Measurements from ENCODE around the gene CSNK1A1L. TPM values are rescaled to one million over a fixed set of nuclear protein-coding genes. Genes with fewer than 3 reads are reported as not detected.

CSNK1A1L gene
- total RNA-seq (2014; rRNA removed; shearing (Covaris generic); ENCODE audit: low replicate concordance) = not detected in 2 replicates

GRCh38 chr13:37105251-37105714, at the start of gene CSNK1A1L:
Gene CSNK1A1L (minus strand): TSS chr13:37105664. CDS start chr13:37105256, 408 bp downstream.
- Histone ChIP-seq H3K36me3 (no peaks in the 10 kb centered on the region), H3K9me3 (no peaks in the 10 kb centered on the region), H3K27me3 (no peaks in the 10 kb centered on the region), H3K4me3 (no peak within 1 kb of the TSS)
- DNase-seq = no peak

- no peaks in the 10 kb centered on the region for H3K27me3 ChIP-seq
- no peak for DNase-seq
- H3K9me3 ChIP-seq = no peaks in the 10 kb centered on the region
- H3K36me3 ChIP-seq = no peaks in the 10 kb centered on the region
- no peak overlapping the region for H3K4me3 ChIP-seq
These were observed 43.9 kb upstream of the CSNK1A1L start for GRCh38 chr13:37149380-37149779.

- Histone ChIP-seq H3K4me3 (no peak overlapping the region), H3K27me3 (no peaks in the 10 kb centered on the region), H3K36me3 (no peaks in the 10 kb centered on the region), H3K9me3 (no peaks in the 10 kb centered on the region)
- no peak for DNase-seq
These were observed 43.0 kb upstream of the CSNK1A1L start for GRCh38 chr13:37148501-37148900.

GRCh38 chr13:37144661-37145060, 39.2 kb upstream of the CSNK1A1L start:
- no peak for DNase-seq
- Histone ChIP-seq H3K9me3 (peaks cover 5% of the 10 kb centered on the region), H3K36me3 (no peaks in the 10 kb centered on the region), H3K4me3 (no peak overlapping the region), H3K27me3 (no peaks in the 10 kb centered on the region)

- DNase-seq = no peak
These were observed 38.4 kb upstream of the CSNK1A1L start for GRCh38 chr13:37143911-37144310.

GRCh38 chr13:37142877-37143276, 37.4 kb upstream of the CSNK1A1L start:
- Histone ChIP-seq H3K9me3 (peaks cover 5% of the 10 kb centered on the region), H3K27me3 (no peaks in the 10 kb centered on the region), H3K36me3 (no peaks in the 10 kb centered on the region), H3K4me3 (no peak overlapping the region)
- DNase-seq = no peak

More at GRCh38 chr13:37143911-37144310, 38.4 kb upstream of the CSNK1A1L start:
- H3K9me3 ChIP-seq = peaks cover 5% of the 10 kb centered on the region
- H3K27me3 ChIP-seq = no peaks in the 10 kb centered on the region
- H3K4me3 ChIP-seq = no peak overlapping the region
- no peaks in the 10 kb centered on the region for H3K36me3 ChIP-seq

- H3K9me3 ChIP-seq = peaks cover 5% of the 10 kb centered on the region
- no peaks in the 10 kb centered on the region for H3K36me3 ChIP-seq
- no peak overlapping the region for H3K4me3 ChIP-seq
- no peak for DNase-seq
- H3K27me3 ChIP-seq = no peaks in the 10 kb centered on the region
These were observed 35.5 kb upstream of the CSNK1A1L start for GRCh38 chr13:37141011-37141410.

GRCh38 chr13:37139356-37139755, 33.9 kb upstream of the CSNK1A1L start:
- no peak overlapping the region for H3K4me3 ChIP-seq
- H3K27me3 ChIP-seq = no peaks in the 10 kb centered on the region
- no peaks in the 10 kb centered on the region for H3K36me3 ChIP-seq
- peaks cover 5% of the 10 kb centered on the region for H3K9me3 ChIP-seq
- no peak for DNase-seq

- Histone ChIP-seq H3K27me3 (no peaks in the 10 kb centered on the region), H3K36me3 (no peaks in the 10 kb centered on the region), H3K4me3 (no peak overlapping the region), H3K9me3 (peaks cover 5% of the 10 kb centered on the region)
- no peak for DNase-seq
These were observed 33.5 kb upstream of the CSNK1A1L start for GRCh38 chr13:37138926-37139325.

GRCh38 chr13:37138169-37138568, 32.7 kb upstream of the CSNK1A1L start:
- no peak overlapping the region for H3K4me3 ChIP-seq
- no peak for DNase-seq
- no peaks in the 10 kb centered on the region for H3K36me3 ChIP-seq
- H3K9me3 ChIP-seq = peaks cover 5% of the 10 kb centered on the region
- no peaks in the 10 kb centered on the region for H3K27me3 ChIP-seq

GRCh38 chr13:37136633-37137032, 31.2 kb upstream of the CSNK1A1L start:
- Histone ChIP-seq H3K36me3 (no peaks in the 10 kb centered on the region), H3K4me3 (no peak overlapping the region), H3K27me3 (no peaks in the 10 kb centered on the region), H3K9me3 (peaks cover 10% of the 10 kb centered on the region)
- no peak for DNase-seq

GRCh38 chr13:37136187-37136586, 30.7 kb upstream of the CSNK1A1L start:
- DNase-seq = no peak
- Histone ChIP-seq H3K9me3 (peaks cover 10% of the 10 kb centered on the region), H3K4me3 (no peak overlapping the region), H3K27me3 (no peaks in the 10 kb centered on the region), H3K36me3 (no peaks in the 10 kb centered on the region)

- Histone ChIP-seq H3K36me3 (no peaks in the 10 kb centered on the region), H3K4me3 (no peak overlapping the region), H3K9me3 (0 out of 2 replicates have a peak, but pooled peaks cover 4% of the 10 kb centered on the region), H3K27me3 (no peaks in the 10 kb centered on the region)
- no peak for DNase-seq
These were observed 29.1 kb upstream of the CSNK1A1L start for GRCh38 chr13:37134411-37135041.

- H3K9me3 ChIP-seq = 0 out of 2 replicates have a peak, but pooled peaks cover 4% of the 10 kb centered on the region
- no peaks in the 10 kb centered on the region for H3K27me3 ChIP-seq
- no peak overlapping the region for H3K4me3 ChIP-seq
- no peak for DNase-seq
- H3K36me3 ChIP-seq = no peaks in the 10 kb centered on the region
These were observed 26.7 kb upstream of the CSNK1A1L start for GRCh38 chr13:37132211-37132610.

- H3K27me3 ChIP-seq = no peaks in the 10 kb centered on the region
- no peak for DNase-seq
- no peak overlapping the region for H3K4me3 ChIP-seq
- 0 out of 2 replicates have a peak, but pooled peaks cover 4% of the 10 kb centered on the region for H3K9me3 ChIP-seq
- no peaks in the 10 kb centered on the region for H3K36me3 ChIP-seq
These were observed 25.6 kb upstream of the CSNK1A1L start for GRCh38 chr13:37131092-37131491.

GRCh38 chr13:37129866-37130265, 24.4 kb upstream of the CSNK1A1L start:
- no peaks in the 10 kb centered on the region for H3K36me3 ChIP-seq
- H3K27me3 ChIP-seq = no peaks in the 10 kb centered on the region
- no peak for DNase-seq

GRCh38 chr13:37127691-37128241, 22.3 kb upstream of the CSNK1A1L start:
- no peaks in the 10 kb centered on the region for H3K36me3 ChIP-seq
- DNase-seq = peak; percentile 57
- H3K4me3 ChIP-seq = no peak overlapping the region

More at GRCh38 chr13:37129866-37130265, 24.4 kb upstream of the CSNK1A1L start:
- peaks cover 4% of the 10 kb centered on the region; the same call in 1 of the 2 replicates for H3K9me3 ChIP-seq
- no peak overlapping the region for H3K4me3 ChIP-seq

GRCh38 chr13:37123337-37123736, 17.9 kb upstream of the CSNK1A1L start:
- Histone ChIP-seq H3K27me3 (no peaks in the 10 kb centered on the region), H3K4me3 (no peak overlapping the region), H3K36me3 (no peaks in the 10 kb centered on the region), H3K9me3 (no peaks in the 10 kb centered on the region; the same call in 1 of the 2 replicates)
- no peak for DNase-seq

More at GRCh38 chr13:37127691-37128241, 22.3 kb upstream of the CSNK1A1L start:
- Histone ChIP-seq H3K9me3 (peaks cover 4% of the 10 kb centered on the region; the same call in 1 of the 2 replicates), H3K27me3 (no peaks in the 10 kb centered on the region)
